Activated CD8-positive, alpha-beta T cell treated with anti-CD3 and anti-CD28 coated beads, Interleukin-2, amount 10 ng/mL, durations not matched to agents 7 days and 5 days (primary cell): ENCODE results near the gene RASGRP1. TPM values are rescaled to one million over a fixed set of nuclear protein-coding genes. Genes with fewer than 3 reads are reported as not detected.

Experiments
- ATAC-seq: fragments of 150-1000 bp; cut with Tn5 transposase; one replicate; pipeline ENCODE4 v1.10.0; 2021; ENCODE audit warnings: moderate library complexity
- CTCF ChIA-PET: fragments of 350-600 bp; sonication (Branson Sonifier 250); formaldehyde crosslinking; loops from one replicate; lab custom pipeline; 2021; ENCODE audit warnings: antibody characterized with exemption; lab: Charles Lee
- POLR2A ChIA-PET: fragments of 350-600 bp; sonication (Branson Sonifier 250); formaldehyde crosslinking; loops from one replicate; lab custom pipeline; 2021; ENCODE audit warnings: antibody characterized with exemption; lab: Charles Lee
- DNase-seq: peaks from one replicate; pipeline ENCODE4 v3.0.0-alpha.2; 2020
- H3K27ac Mint-ChIP-seq: one replicate; pipeline ENCODE4 v1.8.0; 2021; ENCODE audit warnings: mild to moderate bottlenecking, mixed read lengths
- H3K27me3 Mint-ChIP-seq: one replicate; pipeline ENCODE4 v1.8.0; 2021; ENCODE audit warnings: low read depth, mixed read lengths
- H3K36me3 Mint-ChIP-seq: one replicate; pipeline ENCODE4 v1.8.0; 2021; ENCODE audit warnings: low read depth, mixed read lengths
- H3K4me1 Mint-ChIP-seq: one replicate; pipeline ENCODE4 v1.8.0; 2021; ENCODE audit warnings: low read depth, mixed read lengths
- H3K4me3 Mint-ChIP-seq: one replicate; pipeline ENCODE4 v1.8.0; 2021; ENCODE audit warnings: mild to moderate bottlenecking, mixed read lengths
- H3K9me3 Mint-ChIP-seq: one replicate; pipeline ENCODE4 v1.8.0; 2022; ENCODE audit warnings: mixed read lengths; ENCODE audit not compliant: insufficient read depth
- total RNA-seq, 2 experiments: library from RNA; stranded (reverse); gene quantifications; one replicate each; pipeline ENCODE4 v1.2.3, GENCODE V29; 2021

The RASGRP1 gene
- total RNA-seq, 2 experiments from 2014 or later = 161 to 165 TPM

DNA sequence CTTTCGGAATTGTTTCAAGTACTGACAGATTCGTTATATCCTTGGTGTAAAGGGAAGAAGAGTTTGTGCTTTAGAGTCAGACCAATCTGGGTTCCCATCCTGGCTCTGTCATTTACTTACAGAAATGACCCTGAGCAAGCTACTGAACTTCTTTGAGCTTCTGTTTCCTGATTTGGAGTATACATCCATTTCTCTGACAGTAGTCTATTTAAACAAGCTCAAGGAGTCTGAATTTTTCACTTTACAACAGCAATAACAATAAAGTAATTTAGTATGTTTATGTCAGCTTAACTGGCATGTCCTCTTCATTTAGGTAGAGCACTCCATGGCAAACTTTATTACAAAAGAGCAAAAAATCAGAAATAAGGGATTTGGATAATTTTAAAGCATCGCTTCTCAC lies 82.9 kb downstream of the RASGRP1 start:
- DNase-seq = no peak
- no peak for ATAC-seq
- POLR2A ChIA-PET = interaction anchor here (0.6 kb wide), 1 partner anchor 208 kb away, joined by 3 read pairs; no protein-coding TSS in a partner anchor
- Mint-ChIP-seq H3K9me3 (no peaks in the 10 kb centered on the region), H3K36me3 (peaks cover 49% of the 10 kb centered on the region), H3K27me3 (no peaks in the 10 kb centered on the region), H3K27ac (no peak overlapping the region), H3K4me1 (peaks cover 22% of the 10 kb centered on the region), H3K4me3 (no peak overlapping the region)
- CTCF ChIA-PET = interaction anchor here (0.7 to 3.3 kb wide), 8 partner anchors 9 to 218 kb away, joined by 3 to 33 read pairs (median 4); partner anchors contain the start of gene FAM98B

- ATAC-seq (no peak), DNase-seq (no peak)
- Mint-ChIP-seq H3K36me3 (peaks cover 50% of the 10 kb centered on the region), H3K4me1 (peaks cover 16% of the 10 kb centered on the region), H3K4me3 (no peak overlapping the region), H3K27me3 (no peaks in the 10 kb centered on the region), H3K27ac (peak overlapping the region; percentile 10), H3K9me3 (no peaks in the 10 kb centered on the region)
- ChIA-PET POLR2A (no interaction called here), CTCF (interaction anchor here (0.8 to 3.3 kb wide), 6 partner anchors 16 to 218 kb away, joined by 3 to 33 read pairs (median 6); partner anchors contain the start of gene FAM98B)
Measured at GRCh38 chr15:38481113-38481512, 83.5 kb downstream of the RASGRP1 start.

DNA sequence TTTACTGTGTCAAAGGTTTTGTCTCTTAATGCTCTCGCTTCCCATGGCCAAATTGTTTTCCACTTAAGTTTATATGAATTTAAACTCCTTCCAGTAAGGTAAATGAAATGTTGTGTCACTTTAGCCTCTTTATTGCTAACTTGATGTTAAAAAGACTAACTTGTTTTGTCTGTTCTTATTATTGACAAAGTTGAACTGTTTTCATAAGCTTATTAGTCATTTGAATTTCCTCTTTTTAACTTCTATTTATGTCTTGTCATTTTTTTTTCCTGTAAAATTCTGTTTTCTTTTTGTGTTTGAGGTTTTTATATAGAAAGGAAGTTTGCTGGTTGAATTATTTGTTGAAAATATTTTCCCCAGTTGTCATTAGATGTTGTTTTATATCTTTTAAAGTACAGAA lies 84.9 kb downstream of the RASGRP1 start:
- peaks cover 16% of the 10 kb centered on the region for H3K4me1 Mint-ChIP-seq
- H3K9me3 Mint-ChIP-seq = no peaks in the 10 kb centered on the region
- H3K4me3 Mint-ChIP-seq = no peak overlapping the region
- CTCF ChIA-PET = interaction anchor here (1.3 to 7.2 kb wide), 2 partner anchors 39 to 218 kb away, joined by 4 to 130 read pairs; no protein-coding TSS in a partner anchor
- no peak for DNase-seq
- no peak overlapping the region for H3K27ac Mint-ChIP-seq
- no peaks in the 10 kb centered on the region for H3K27me3 Mint-ChIP-seq
- no peak for ATAC-seq
- POLR2A ChIA-PET = interaction anchor here (1.0 kb wide), 1 partner anchor 25 kb away, joined by 3 read pairs; no protein-coding TSS in a partner anchor
- H3K36me3 Mint-ChIP-seq = peaks cover 52% of the 10 kb centered on the region

DNA sequence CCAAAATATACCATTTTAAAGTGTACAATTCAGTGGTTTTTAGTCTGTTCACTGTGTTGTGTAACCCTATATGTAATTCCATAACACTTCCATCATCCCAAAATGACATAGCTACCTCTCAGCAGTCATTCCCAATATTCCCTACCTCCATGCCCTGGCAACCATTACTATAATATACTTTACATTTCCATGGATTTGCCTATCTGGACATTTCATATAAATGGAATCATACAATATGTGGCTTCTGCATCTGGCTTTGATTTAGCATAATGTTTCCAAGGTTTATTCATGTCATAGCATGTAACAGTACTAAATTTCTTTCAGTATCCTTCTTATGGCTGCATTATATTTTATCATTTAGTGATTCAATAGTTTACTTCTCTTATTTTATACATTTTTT lies 85.3 kb downstream of the RASGRP1 start:
- Mint-ChIP-seq H3K36me3 (peaks cover 55% of the 10 kb centered on the region), H3K4me1 (peaks cover 18% of the 10 kb centered on the region), H3K9me3 (no peaks in the 10 kb centered on the region), H3K4me3 (no peak overlapping the region), H3K27ac (no peak overlapping the region), H3K27me3 (no peaks in the 10 kb centered on the region)
- no peak for ATAC-seq
- no peak for DNase-seq
- ChIA-PET POLR2A (interaction anchor here (1.0 kb wide), 1 partner anchor 24 kb away, joined by 3 read pairs; no protein-coding TSS in a partner anchor), CTCF (interaction anchor here (0.8 to 7.2 kb wide), 6 partner anchors 11 to 218 kb away, joined by 3 to 130 read pairs (median 11); no protein-coding TSS in a partner anchor)

DNA sequence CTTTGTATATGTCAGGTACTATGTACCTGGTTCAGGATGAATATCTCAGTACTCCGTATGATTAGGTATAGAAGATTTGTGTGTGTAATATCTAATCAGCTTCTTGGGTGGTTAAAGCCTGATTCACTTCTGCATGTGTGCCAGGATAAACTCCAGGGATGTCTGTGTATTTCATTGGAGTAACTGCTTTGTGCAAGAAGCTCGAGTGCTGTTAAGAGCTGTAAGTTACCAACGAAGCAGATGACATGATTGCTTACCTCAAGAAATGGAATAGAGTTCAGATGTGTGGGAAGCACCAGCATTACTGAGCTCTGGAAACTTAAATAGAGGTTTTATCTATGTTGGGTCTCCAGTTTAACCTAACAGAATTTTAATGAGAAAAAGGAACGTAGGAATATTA lies 87.0 kb downstream of the RASGRP1 start:
- ATAC-seq (no peak), DNase-seq (no peak)
- no peaks in the 10 kb centered on the region for H3K27me3 Mint-ChIP-seq
- no peak overlapping the region for H3K4me3 Mint-ChIP-seq
- H3K36me3 Mint-ChIP-seq = peaks cover 55% of the 10 kb centered on the region
- no peaks in the 10 kb centered on the region for H3K9me3 Mint-ChIP-seq
- ChIA-PET CTCF (interaction anchor here (1.0 to 7.2 kb wide), 7 partner anchors 9 to 220 kb away, joined by 3 to 130 read pairs (median 16); no protein-coding TSS in a partner anchor), POLR2A (no interaction called here)
- H3K27ac Mint-ChIP-seq = no peak overlapping the region
- peaks cover 15% of the 10 kb centered on the region for H3K4me1 Mint-ChIP-seq

DNA sequence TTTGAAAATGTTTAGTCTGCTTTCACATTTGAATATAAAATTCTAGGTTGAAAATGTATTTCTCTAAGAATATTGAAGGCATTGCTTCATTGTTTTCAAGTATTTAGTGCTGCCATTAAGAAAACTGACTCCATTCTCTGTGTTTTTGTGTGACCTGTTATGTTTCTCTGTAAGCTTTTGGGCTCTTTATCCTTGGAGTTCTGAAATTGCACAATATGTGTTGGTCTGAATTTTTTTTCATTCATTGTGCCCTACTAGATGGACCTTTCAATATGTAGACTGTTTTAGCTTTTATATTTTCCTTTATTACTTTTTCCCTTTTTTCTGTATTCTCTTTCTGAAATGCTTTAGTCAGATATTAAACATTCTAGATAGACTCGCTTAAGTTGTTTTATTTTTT lies 88.5 kb downstream of the RASGRP1 start:
- ChIA-PET POLR2A (no interaction called here), CTCF (interaction anchor here (1.7 to 7.2 kb wide), 5 partner anchors 36 to 221 kb away, joined by 4 to 130 read pairs (median 32); partner anchors contain the start of gene RASGRP1)
- Mint-ChIP-seq H3K9me3 (no peaks in the 10 kb centered on the region), H3K27ac (no peak overlapping the region), H3K27me3 (no peaks in the 10 kb centered on the region), H3K36me3 (peaks cover 40% of the 10 kb centered on the region), H3K4me3 (no peak overlapping the region), H3K4me1 (peaks cover 6% of the 10 kb centered on the region)
- no peak for ATAC-seq
- no peak for DNase-seq

DNA sequence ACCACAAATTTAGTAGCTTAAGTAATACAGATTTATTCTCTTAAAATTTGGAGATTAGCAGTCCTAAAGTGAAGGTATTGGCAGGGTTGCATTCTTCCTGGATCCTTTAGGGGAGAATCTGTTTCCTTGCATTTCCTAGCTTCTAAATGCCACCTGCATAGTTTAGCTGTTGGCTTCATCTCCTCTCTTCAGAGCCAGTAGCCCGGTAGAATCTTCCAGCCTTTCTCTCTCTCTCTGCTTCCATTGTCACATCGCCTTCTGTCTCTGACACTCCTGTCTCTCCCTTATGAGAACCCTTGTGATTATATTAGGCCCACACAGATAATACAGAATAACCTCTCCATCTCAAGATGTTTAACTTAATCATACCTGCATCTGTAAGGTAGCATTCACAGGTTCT lies 89.3 kb downstream of the RASGRP1 start:
- DNase-seq = no peak
- Mint-ChIP-seq H3K27ac (no peak overlapping the region), H3K4me1 (peaks cover 5% of the 10 kb centered on the region), H3K4me3 (no peak overlapping the region), H3K27me3 (no peaks in the 10 kb centered on the region), H3K9me3 (no peaks in the 10 kb centered on the region), H3K36me3 (peaks cover 38% of the 10 kb centered on the region)
- CTCF ChIA-PET = interaction anchor here (0.8 to 7.2 kb wide), 13 partner anchors 11 to 230 kb away, joined by 3 to 130 read pairs (median 10); partner anchors contain the start of gene RASGRP1
- no peak for ATAC-seq
- POLR2A ChIA-PET = interaction anchor here (1.2 to 2.0 kb wide), 2 partner anchors 21 to 221 kb away, joined by 3 to 5 read pairs; no protein-coding TSS in a partner anchor

DNA sequence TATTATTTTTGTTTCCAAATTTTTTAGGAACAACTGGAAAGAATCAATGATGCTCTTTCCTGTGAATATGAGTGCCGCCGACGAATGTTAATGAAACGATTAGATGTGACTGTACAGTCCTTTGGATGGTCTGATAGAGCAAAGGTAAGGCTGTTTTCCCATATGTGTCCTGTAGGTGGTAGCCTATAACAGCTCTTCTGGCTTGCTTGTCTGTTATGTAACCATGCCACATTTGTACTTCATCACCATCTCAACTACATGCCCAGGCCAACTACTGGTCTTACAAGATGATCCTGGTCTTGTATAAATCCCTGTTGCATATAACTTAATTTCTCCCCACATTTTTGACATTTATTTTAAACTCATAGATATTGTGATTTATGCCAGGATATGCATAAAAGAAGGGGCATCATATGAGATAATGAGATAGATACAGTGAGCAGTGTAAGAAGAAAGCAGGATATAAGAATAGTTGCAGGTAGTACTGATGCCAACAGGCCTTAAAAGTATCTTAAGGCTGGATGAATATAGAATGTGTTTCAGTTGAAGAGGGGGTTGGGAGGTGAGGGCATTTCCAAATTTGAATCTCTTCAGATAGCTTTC lies 90.4 kb downstream of the RASGRP1 start:
- H3K4me3 Mint-ChIP-seq = no peak overlapping the region

GRCh38 chr15:38471974-38472373 lies 92.6 kb downstream of the RASGRP1 start:
- Mint-ChIP-seq H3K27ac (no peak overlapping the region), H3K36me3 (peaks cover 27% of the 10 kb centered on the region), H3K9me3 (no peaks in the 10 kb centered on the region), H3K4me3 (no peak overlapping the region), H3K27me3 (no peaks in the 10 kb centered on the region), H3K4me1 (peaks cover 2% of the 10 kb centered on the region)
- DNase-seq (no peak), ATAC-seq (no peak)
- CTCF ChIA-PET = interaction anchor here (0.9 to 5.8 kb wide), 16 partner anchors 8 to 236 kb away, joined by 3 to 81 read pairs (median 4); partner anchors contain the start of gene FAM98B
- POLR2A ChIA-PET = interaction anchor here (2.0 kb wide), 1 partner anchor 18 kb away, joined by 9 read pairs; the partner anchor contains the start of gene FAM98B

More for the DNA sequence above, 90.4 kb downstream of the RASGRP1 start:
- peaks cover 34% of the 10 kb centered on the region for H3K36me3 Mint-ChIP-seq
- ATAC-seq (peak; percentile 95), DNase-seq (peak; percentile 58)
- H3K4me1 Mint-ChIP-seq = peaks cover 2% of the 10 kb centered on the region
- H3K9me3 Mint-ChIP-seq = no peaks in the 10 kb centered on the region
- H3K27me3 Mint-ChIP-seq = no peaks in the 10 kb centered on the region
- CTCF ChIA-PET = interaction anchor here (0.8 to 7.2 kb wide), 18 partner anchors 9 to 232 kb away, joined by 3 to 130 read pairs (median 5); partner anchors contain the start of gene RASGRP1
- H3K27ac Mint-ChIP-seq = peak overlapping the region; percentile 7
- POLR2A ChIA-PET = interaction anchor here (0.7 to 2.0 kb wide), 3 partner anchors 19 to 1160 kb away, joined by 3 to 5 read pairs (median 3); no protein-coding TSS in a partner anchor

GRCh38 chr15:38470816-38471215 lies 93.8 kb downstream of the RASGRP1 start:
- no peak overlapping the region for H3K4me3 Mint-ChIP-seq
- no peak for DNase-seq
- H3K9me3 Mint-ChIP-seq = no peaks in the 10 kb centered on the region
- ChIA-PET CTCF (interaction anchor here (0.7 to 5.8 kb wide), 5 partner anchors 16 to 237 kb away, joined by 3 to 81 read pairs (median 4); no protein-coding TSS in a partner anchor), POLR2A (interaction anchor here (1.8 kb wide), 1 partner anchor 17 kb away, joined by 6 read pairs; the partner anchor contains the start of gene FAM98B)
- no peak for ATAC-seq
- H3K36me3 Mint-ChIP-seq = peaks cover 20% of the 10 kb centered on the region
- peaks cover 2% of the 10 kb centered on the region for H3K4me1 Mint-ChIP-seq
- H3K27ac Mint-ChIP-seq = no peak overlapping the region
- no peaks in the 10 kb centered on the region for H3K27me3 Mint-ChIP-seq

- Mint-ChIP-seq H3K27me3 (no peaks in the 10 kb centered on the region), H3K4me3 (no peak overlapping the region), H3K9me3 (no peaks in the 10 kb centered on the region), H3K4me1 (peaks cover 14% of the 10 kb centered on the region), H3K36me3 (peaks cover 6% of the 10 kb centered on the region), H3K27ac (no peak overlapping the region)
- ChIA-PET POLR2A (no interaction called here), CTCF (interaction anchor here (1.2 to 4.0 kb wide), 7 partner anchors 10 to 235 kb away, joined by 3 to 35 read pairs (median 9); partner anchors contain the start of gene FAM98B)
- no peak for DNase-seq
- ATAC-seq = no peak
Measured at GRCh38 chr15:38464675-38465074, 99.9 kb downstream of the RASGRP1 start.
